Dendritic cell treated with granulocyte-macrophage colony-stimulating factor and Interleukin-4, amounts not matched to agents 40 ng/mL and 50 ng/mL, for 4 days (primary cell): ENCODE data around the gene CCDC71.
A peak's percentile ranks its signal among the peaks of the same experiment; 100 is the strongest.

Experiments
- H3K27ac Mint-ChIP-seq: one replicate; pipeline ENCODE4 v1.8.0; 2022; ENCODE audit warnings: mild to moderate bottlenecking, mixed read lengths
- H3K27me3 Mint-ChIP-seq: one replicate; pipeline ENCODE4 v1.8.0; 2022; ENCODE audit warnings: mild to moderate bottlenecking, mixed read lengths
- H3K36me3 Mint-ChIP-seq: one replicate; pipeline ENCODE4 v1.8.0; 2022; ENCODE audit warnings: low read depth, mixed read lengths
- H3K4me1 Mint-ChIP-seq: one replicate; pipeline ENCODE4 v1.8.0; 2022; ENCODE audit warnings: low read depth, mixed read lengths
- H3K4me3 Mint-ChIP-seq: one replicate; pipeline ENCODE4 v1.8.0; 2022; ENCODE audit warnings: mild to moderate bottlenecking, moderate library complexity, mixed read lengths
- H3K9me3 Mint-ChIP-seq: one replicate; pipeline ENCODE4 v1.8.0; 2022; ENCODE audit warnings: mixed read lengths
- intact Hi-C: fragments of 100-400 bp; cut with micrococcal nuclease; formaldehyde crosslinking; loops from one replicate; pipeline ENCODE4 v1.15.0; 2022

The CCDC71 gene

GRCh38 chr3:49131576-49131975 is 34.6 kb downstream of the CCDC71 start:
- Mint-ChIP-seq H3K4me3 (peak overlapping the region; percentile 79), H3K27me3 (peaks cover 2% of the 10 kb centered on the region), H3K9me3 (no peaks in the 10 kb centered on the region), H3K36me3 (peaks cover 32% of the 10 kb centered on the region), H3K4me1 (peaks cover 26% of the 10 kb centered on the region), H3K27ac (peak overlapping the region; percentile 86)
- intact Hi-C loops, result no loop called here

DNA sequence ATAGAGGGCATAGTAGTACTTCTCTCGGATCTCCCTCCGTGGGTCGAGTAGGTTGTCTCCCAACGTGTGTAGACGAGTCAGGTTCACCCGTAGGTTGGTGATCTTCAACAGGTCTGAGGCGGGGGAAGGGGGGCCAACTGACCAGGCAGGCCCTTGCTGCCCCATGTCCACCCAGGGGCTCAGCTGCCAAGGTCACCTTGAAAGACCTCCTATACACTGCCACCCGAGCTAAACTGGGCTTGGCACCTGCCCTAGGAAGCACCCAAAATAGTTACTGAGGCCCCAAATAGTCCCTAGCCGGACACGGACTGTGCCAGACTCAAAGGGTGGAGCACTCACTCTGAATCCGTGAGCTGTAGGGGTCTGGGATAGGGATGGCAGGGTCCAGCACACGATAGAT is 35.1 kb downstream of the CCDC71 start:
- Mint-ChIP-seq H3K4me3 (no peak overlapping the region), H3K27me3 (peaks cover 2% of the 10 kb centered on the region), H3K4me1 (peaks cover 26% of the 10 kb centered on the region), H3K36me3 (peaks cover 37% of the 10 kb centered on the region), H3K9me3 (no peaks in the 10 kb centered on the region), H3K27ac (no peak overlapping the region)
- intact Hi-C loops, result no loop called here

DNA sequence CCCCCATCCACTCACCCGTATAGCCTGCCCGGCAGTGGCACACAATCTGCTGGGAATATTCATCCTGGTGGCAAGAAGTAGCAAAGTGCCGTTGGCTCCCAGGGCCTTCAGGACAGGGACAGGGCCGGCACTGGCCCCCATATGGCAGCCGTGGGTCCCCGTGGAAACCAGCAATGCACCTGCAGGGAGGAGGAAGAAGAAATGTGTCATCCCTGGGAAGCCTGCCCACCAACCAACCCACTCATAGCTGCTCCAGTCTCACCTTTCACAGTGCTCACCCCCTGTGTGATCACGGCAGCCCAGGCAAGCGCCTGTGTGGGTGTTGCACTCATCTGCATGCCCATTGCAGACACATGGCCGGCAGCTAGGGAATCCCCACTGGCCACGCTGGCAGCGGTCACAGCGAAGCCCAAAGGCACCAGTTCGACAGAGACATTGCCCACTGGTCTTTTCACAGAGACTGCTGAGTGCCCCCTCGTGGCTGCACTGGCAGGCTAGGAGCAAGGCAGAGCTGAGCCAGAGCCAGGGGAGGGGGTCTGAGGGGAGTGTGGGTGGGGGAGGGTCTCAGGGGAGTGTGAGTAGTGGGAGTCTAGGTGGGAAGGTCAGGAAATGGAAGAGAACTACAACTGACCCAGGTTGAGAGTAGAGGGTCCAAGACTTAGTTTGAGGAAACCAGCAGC is 41.0 kb downstream of the CCDC71 start:
- Mint-ChIP-seq H3K27ac (no peak overlapping the region), H3K36me3 (peaks cover 80% of the 10 kb centered on the region), H3K9me3 (no peaks in the 10 kb centered on the region), H3K4me3 (no peak overlapping the region), H3K27me3 (no peaks in the 10 kb centered on the region), H3K4me1 (peaks cover 15% of the 10 kb centered on the region)
- intact Hi-C loops, result no loop called here

DNA sequence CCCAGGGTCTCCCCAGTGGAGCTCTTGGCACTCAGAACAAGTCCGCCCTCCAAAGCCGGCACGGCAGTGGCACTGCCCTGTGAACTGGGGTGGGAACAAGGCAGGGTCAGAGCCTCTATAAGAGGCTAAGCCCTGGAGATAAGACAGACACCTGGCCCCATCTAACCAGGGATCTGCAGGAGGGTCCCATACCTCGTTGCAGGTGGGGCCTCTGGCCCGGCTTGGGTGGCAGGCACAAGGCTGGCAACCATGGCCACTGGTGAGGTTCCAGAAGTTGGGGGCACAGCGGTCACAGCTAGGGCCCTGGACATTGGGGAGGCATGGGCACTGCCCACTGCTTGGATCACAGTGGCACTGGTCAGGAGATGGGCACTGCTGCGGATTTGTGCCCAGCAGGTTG is 41.9 kb downstream of the CCDC71 start:
- peaks cover 71% of the 10 kb centered on the region for H3K36me3 Mint-ChIP-seq
- no peaks in the 10 kb centered on the region for H3K27me3 Mint-ChIP-seq
- no peak overlapping the region for H3K4me3 Mint-ChIP-seq
- no peak overlapping the region for H3K27ac Mint-ChIP-seq
- no peaks in the 10 kb centered on the region for H3K9me3 Mint-ChIP-seq
- intact Hi-C loops, result no loop called here
- H3K4me1 Mint-ChIP-seq, result peaks cover 23% of the 10 kb centered on the region

DNA sequence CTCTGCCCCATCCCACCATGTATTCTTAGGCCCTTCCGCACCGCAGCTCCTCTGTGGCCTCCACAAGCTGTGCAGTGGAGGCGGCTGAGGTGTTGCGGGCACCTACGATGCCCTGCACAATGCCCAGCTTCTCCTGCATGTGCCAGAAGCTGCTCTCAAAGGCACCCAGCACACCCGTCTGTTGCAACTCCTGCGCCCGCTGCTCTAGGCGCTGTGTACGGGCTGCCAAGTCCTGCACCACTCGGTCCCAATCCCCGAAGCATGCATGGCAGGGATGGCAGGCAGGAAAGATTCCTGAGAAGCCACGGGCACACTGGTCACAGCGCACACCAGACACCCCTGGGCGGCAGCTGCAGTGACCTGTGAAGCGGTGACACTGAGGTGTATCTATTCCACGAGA is 42.4 kb downstream of the CCDC71 start:
- no peak overlapping the region for H3K27ac Mint-ChIP-seq
- no peak overlapping the region for H3K4me3 Mint-ChIP-seq
- H3K27me3 Mint-ChIP-seq, result no peaks in the 10 kb centered on the region
- peaks cover 28% of the 10 kb centered on the region for H3K4me1 Mint-ChIP-seq
- H3K9me3 Mint-ChIP-seq, result no peaks in the 10 kb centered on the region
- peaks cover 71% of the 10 kb centered on the region for H3K36me3 Mint-ChIP-seq
- intact Hi-C loops, result no loop called here

DNA sequence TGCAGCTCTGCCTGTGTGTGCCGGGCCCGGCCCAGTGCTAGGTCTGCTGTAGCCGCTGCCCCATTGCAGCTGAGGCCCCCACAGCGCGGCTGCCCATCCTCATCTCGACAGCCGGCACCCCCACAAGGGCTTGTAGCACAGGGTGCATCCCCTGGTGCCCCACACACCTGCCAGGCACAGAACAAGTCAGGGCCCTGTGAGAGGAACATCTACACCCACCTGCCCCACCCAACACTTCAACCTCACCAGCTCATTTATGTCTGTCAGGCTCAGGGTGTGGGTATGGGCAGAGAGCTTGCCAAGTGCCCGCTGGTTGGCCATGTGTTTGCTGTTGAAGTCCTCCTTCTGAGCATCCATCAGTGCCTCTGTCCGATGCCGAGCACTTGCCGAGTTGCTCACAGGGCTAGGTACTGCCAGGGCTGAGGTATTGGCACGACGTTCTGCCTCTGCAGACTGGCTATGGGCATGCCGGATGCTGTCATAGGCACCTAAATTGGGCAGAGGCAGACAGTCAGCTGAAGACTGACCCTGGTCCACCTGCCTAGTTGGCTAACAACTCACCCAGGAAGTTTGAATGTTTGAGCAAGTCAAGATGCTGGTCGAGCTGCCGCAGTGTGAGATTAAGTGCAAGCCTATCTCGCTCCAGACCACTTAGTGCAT is 43.1 kb downstream of the CCDC71 start:
- Mint-ChIP-seq H3K9me3 (no peaks in the 10 kb centered on the region), H3K27ac (no peak overlapping the region), H3K4me3 (no peak overlapping the region), H3K4me1 (peaks cover 28% of the 10 kb centered on the region), H3K36me3 (peaks cover 71% of the 10 kb centered on the region), H3K27me3 (no peaks in the 10 kb centered on the region)
- intact Hi-C loops, result no loop called here

- Mint-ChIP-seq H3K27me3 (no peaks in the 10 kb centered on the region), H3K4me1 (peaks cover 28% of the 10 kb centered on the region), H3K36me3 (peaks cover 74% of the 10 kb centered on the region), H3K4me3 (no peak overlapping the region), H3K9me3 (no peaks in the 10 kb centered on the region), H3K27ac (no peak overlapping the region)
- intact Hi-C loops, result no loop called here
Measured at GRCh38 chr3:49122451-49122850, 43.7 kb downstream of the CCDC71 start.

DNA sequence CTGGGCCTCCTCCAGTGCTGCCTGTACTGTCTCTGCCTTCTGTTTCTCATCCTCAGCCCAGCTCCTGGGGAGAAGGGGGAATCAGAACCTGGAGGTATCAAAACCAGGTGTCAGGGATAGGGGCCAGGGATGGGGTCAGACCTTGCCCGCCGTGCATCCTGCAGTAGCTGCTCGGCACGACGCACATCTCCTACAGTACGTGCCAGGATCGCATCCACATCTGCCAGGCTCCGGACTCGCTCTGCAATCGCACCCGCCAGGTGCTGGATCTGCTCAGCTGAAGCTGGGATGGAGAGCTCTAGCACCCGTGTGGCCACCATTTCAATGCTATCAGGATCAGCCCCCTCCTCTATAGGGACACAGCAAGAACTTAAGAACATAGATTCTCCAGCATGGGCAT is 44.1 kb downstream of the CCDC71 start:
- H3K4me3 Mint-ChIP-seq, result no peak overlapping the region
- H3K27ac Mint-ChIP-seq, result peak overlapping the region; percentile 82
- H3K9me3 Mint-ChIP-seq, result no peaks in the 10 kb centered on the region
- H3K36me3 Mint-ChIP-seq, result peaks cover 78% of the 10 kb centered on the region
- H3K4me1 Mint-ChIP-seq, result peaks cover 28% of the 10 kb centered on the region
- intact Hi-C loops, result no loop called here
- no peaks in the 10 kb centered on the region for H3K27me3 Mint-ChIP-seq

DNA sequence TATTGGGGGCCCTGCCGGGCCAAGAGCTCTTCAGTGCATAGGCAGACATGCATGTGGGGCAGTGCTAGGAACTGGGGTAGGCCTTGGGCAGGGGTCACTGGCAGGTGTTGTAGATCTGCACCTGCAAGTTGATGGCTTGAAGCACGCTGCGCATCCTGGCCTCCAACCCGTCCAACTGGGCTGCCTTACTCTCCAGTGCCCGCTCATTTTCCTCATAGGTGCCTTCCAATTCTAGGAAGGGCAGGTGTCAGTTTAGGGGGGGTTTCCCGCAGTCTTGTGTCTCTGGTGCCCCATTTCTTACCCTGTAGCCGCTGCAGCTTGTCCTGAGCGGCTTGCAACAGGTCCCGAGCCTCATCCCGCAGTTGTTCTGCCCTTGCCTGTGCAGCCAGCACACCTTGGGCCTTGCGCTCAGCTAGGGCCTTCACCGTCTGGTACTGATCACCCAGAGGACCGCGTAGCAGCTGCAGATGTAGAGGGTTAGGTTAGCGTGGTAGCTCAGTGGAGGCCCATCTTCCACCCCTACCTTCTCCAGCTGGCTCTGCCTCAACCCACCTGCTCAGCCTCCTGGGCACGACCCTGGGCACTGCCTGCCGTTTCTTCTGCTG is 44.9 kb downstream of the CCDC71 start:
- Mint-ChIP-seq H3K36me3 (peaks cover 83% of the 10 kb centered on the region), H3K9me3 (no peaks in the 10 kb centered on the region), H3K27me3 (no peaks in the 10 kb centered on the region), H3K27ac (peak overlapping the region; percentile 82), H3K4me1 (peaks cover 28% of the 10 kb centered on the region), H3K4me3 (peak overlapping the region; percentile 80)
- intact Hi-C loops, result no loop called here

DNA sequence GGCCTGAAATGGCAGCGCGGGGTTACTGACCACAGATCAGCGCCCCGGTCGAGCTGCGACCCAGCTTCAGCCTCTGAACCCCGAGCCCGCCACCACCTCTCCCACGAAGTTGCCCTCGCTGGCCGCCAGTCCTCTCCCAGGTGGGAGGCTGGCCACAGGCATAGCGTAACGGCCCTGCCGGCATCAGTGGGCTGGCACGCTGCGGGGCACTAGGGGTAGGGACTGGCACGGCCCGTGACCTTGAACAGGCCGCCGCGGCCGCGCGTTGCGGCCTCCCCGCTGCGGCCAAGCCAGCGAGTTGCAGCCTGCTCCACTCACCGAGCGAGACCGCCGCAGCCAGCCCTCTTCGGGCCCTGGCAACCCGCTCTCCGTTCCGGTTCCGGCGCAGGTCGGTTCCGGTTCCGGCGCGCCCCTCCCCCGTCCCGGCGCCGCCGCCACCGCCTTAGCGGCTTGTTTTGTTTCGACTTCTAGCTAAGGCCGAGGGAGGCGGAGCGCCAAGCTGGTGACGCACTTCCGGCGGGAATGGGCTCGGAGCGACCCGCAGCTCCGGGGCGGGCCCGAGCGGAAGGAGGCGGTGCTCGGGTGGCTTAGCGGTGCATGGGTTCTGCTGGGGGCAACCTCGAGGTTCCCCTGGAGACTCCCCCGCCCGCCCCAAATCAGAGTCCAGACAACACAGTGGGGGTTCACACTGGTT is 45.5 kb downstream of the CCDC71 start, which contains the start of gene USP19:
Gene USP19 (minus strand): TSS at position 386 of the 694 bp plus-strand sequence. CDS start 1,678 bp downstream, outside the sequence.
- Mint-ChIP-seq H3K4me1 (peaks cover 28% of the 10 kb centered on the region), H3K4me3 (peak within 1 kb of the TSS; percentile 80), H3K27me3 (no peaks in the 10 kb centered on the region), H3K9me3 (no peaks in the 10 kb centered on the region), H3K27ac (peak within 1 kb of the TSS; percentile 82), H3K36me3 (peaks cover 83% of the 10 kb centered on the region)
- intact Hi-C loops, result loop anchor here (1.0 kb wide), 2 partner anchors 16 to 26 kb away; partner anchors contain the start of genes QARS1 and QRICH1

GRCh38 chr3:49120096-49120437 is 46.1 kb downstream of the CCDC71 start:
- H3K27me3 Mint-ChIP-seq, result no peaks in the 10 kb centered on the region
- peaks cover 28% of the 10 kb centered on the region for H3K4me1 Mint-ChIP-seq
- H3K27ac Mint-ChIP-seq, result peak overlapping the region; percentile 82
- no peaks in the 10 kb centered on the region for H3K9me3 Mint-ChIP-seq
- intact Hi-C loops, result loop anchor here (1.0 kb wide), 2 partner anchors 16 to 26 kb away; partner anchors contain the start of genes QARS1 and QRICH1
- H3K36me3 Mint-ChIP-seq, result peaks cover 83% of the 10 kb centered on the region
- H3K4me3 Mint-ChIP-seq, result peak overlapping the region; percentile 80

GRCh38 chr3:49119439-49119838 is 46.7 kb downstream of the CCDC71 start:
- no peaks in the 10 kb centered on the region for H3K9me3 Mint-ChIP-seq
- H3K36me3 Mint-ChIP-seq, result peaks cover 83% of the 10 kb centered on the region
- H3K27me3 Mint-ChIP-seq, result no peaks in the 10 kb centered on the region
- intact Hi-C loops, result no loop called here
- peak overlapping the region; percentile 80 for H3K4me3 Mint-ChIP-seq
- H3K4me1 Mint-ChIP-seq, result peaks cover 28% of the 10 kb centered on the region
- H3K27ac Mint-ChIP-seq, result peak overlapping the region; percentile 82

- peaks cover 83% of the 10 kb centered on the region for H3K36me3 Mint-ChIP-seq
- H3K4me1 Mint-ChIP-seq, result peaks cover 28% of the 10 kb centered on the region
- intact Hi-C loops, result no loop called here
- no peaks in the 10 kb centered on the region for H3K9me3 Mint-ChIP-seq
- H3K4me3 Mint-ChIP-seq, result no peak overlapping the region
- H3K27me3 Mint-ChIP-seq, result no peaks in the 10 kb centered on the region
- H3K27ac Mint-ChIP-seq, result peak overlapping the region; percentile 31
Measured at GRCh38 chr3:49119036-49119435, 47.1 kb downstream of the CCDC71 start.
